OCI-M2 (cell line): ENCODE results near the gene KDM4B.
"Not testable (repeated sequence)": the region's sequence is repeated elsewhere in the genome, so short reads cannot be mapped to it uniquely, and the experiment has no call there.

Experiments
- DNase-seq: peaks from one replicate; lab custom pipeline; 2025; ENCODE audit not compliant: unreplicated experiment; lab: John Stamatoyannopoulos, UW

KDM4B gene

GRCh38 chr19:5160158-5160795 is 191.4 kb downstream of the KDM4B start:
- not testable (repeated sequence) for DNase-seq

DNA sequence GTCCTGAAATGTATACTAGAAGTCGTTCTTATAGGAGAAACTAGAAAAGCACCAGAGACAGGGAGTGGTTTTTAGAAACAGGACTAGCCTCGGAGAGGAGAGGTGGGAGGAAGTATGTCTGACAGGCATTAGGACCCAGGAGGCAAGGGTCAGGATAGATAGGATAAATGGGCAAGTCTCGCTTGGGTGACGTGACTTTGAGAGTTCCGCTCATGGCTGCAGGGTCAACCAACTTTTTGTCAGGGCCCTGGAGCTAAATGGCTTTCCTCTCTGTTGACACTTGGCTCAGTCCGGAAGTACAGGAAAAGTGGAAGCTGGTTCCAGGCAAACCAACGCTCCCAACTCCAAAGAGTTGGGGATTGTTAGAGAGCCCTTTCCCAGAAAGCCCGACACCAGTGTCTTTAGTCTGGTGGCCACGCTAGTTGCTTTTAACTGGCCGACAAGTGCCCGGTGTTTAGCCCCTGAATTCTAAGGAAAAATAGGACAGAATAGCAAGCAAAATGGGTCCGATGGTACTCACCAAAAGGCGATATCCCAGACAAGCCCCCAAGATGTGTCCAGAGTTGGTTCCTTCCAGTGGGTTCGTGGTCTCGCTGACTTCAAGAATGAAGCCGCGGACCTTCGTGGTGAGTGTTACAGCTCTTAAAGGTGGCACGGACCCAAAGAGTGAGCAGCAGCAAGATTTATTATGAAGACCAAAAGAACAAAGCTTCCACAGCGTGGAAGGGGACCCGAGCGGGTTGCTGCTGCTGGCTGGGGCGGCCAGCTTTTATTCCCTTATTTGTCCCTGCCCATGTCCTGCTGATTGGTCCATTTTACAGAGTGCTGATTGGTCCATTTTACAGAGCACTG is 196.2 kb downstream of the KDM4B start:
- not testable (repeated sequence) for DNase-seq

DNA sequence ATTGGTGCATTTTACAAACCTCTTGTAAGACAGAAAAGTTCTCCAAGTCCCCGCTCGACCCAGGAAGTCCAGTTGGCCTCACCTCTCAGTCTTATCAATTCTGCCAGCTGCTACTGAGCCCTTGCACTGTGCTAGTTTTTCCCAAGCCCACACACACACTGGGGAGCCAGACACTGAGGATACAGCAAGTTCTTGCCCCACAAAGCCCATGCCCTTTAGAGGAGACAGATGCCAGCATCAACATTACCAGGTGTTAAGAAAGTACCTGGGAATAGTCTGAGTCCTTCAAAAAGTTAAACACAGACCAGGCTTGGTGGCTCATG is 196.7 kb downstream of the KDM4B start:
- no peak for DNase-seq

DNA sequence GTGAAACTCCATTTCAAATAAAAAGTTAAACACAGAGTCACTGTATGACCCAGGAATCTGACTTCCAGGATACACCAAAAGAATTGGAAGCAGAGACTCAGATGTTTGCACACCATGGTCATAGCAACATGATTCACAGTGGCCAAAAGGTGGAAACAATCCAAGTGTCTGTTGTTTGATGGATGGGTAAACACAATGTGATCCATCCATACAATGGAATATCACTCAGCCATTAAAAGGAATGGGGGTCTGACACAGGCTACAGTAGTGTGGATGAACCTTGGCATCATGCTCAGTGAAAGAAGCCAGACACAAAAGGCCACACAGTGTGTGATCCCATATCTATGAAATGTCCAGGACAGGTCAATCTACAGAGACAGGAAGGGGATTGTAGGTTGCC is 197.3 kb downstream of the KDM4B start:
- no peak for DNase-seq

DNA sequence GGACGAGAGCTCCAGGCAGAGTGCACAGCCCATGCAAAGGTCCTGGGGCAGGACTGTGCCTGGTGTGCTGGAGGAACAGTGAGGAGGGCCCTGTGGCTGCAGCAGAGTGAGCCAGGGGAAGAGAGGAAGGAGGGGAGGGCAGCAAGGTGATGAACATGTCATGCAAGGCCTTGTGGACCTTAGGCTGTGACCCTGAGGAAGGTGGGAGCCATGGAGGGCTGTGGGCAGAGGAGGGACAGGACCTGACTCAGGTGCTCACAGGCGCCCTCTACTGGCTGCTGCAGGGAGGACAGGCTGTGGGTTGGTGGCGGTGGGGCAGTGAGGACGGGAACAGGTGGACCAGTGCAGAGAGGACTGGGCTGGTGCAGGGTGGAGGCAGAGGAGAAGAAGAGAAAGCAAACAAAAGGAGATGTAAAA is 201.4 kb downstream of the KDM4B start:
- DNase-seq = no peak

- no peak for DNase-seq
These were observed 202.8 kb downstream of the KDM4B start for GRCh38 chr19:5171711-5172110.

DNA sequence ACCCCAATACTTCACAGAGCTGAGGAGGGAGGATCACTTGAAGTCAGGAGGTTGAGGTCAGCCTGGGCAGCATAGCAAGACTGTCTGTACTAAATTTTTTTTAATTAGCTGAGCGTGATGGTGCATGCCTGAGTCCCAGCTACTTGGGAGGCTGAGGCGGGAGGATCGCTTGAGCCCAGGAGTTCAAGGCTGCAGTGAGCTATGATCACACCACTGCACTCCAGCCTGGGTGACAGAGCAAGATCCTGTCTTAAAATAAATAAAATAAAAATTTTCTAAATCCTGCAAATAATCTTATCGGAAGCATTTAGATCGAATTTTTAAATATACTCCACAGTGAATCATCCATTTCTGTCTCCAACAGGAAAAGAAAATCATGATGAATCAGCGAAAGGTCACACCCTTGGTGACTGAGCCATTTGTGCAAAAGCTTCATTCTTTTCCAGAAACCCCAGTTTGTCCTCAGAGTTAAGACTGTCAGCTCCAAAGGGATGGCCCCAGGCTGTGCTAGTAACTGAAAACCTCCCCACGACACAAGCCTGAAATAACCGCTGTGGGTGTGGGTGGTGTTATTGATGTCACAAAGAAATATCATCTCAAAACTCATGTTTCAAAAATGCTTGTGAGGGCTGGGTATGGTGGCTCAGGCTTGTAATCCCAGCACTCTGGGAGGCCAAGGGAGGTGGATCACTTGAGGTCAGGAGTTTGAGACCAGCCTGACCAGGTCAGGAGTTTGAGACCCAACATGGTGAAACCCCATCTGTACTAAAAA is 204.1 kb downstream of the KDM4B start:
- no peak for DNase-seq

GRCh38 chr19:5173993-5174392 is 205.1 kb downstream of the KDM4B start:
- DNase-seq = no peak

DNA sequence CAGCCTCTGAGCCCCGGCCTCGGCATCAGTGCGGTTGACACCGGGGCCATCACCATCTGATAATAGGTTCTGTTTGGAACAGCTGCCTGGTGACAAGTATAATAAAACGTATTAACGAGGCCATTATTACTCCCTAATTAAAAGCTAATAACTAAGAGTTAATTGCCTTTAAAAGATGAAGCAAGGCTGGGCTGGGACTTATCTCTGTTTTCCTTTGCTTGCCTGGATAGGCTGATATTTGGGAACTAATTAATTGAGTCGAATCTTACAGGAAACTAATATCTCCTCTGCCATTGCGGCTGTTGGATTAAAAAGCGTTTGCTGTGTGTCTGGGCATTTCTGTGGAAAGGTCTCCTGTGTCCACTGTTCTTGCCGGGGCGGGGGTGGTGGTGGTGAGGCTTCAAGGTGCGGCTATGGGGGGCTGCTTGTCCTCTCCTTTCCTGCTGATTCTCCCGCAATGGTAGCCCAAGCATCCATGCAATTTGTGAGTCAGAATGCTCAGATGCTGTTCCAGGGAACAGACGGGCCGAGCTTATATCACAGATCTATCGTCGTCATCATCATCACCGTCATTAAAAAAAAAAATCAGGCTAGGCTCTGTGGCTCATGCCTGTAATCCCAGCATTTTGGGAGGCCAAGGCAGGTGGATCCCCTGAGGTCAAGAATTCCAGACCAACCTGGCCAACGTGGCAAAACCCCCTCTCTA is 209.0 kb downstream of the KDM4B start:
- no peak for DNase-seq

GRCh38 chr19:5178841-5179240 is 209.9 kb downstream of the KDM4B start:
- DNase-seq = no peak

GRCh38 chr19:5179256-5179655 is 210.3 kb downstream of the KDM4B start:
- no peak for DNase-seq

DNA sequence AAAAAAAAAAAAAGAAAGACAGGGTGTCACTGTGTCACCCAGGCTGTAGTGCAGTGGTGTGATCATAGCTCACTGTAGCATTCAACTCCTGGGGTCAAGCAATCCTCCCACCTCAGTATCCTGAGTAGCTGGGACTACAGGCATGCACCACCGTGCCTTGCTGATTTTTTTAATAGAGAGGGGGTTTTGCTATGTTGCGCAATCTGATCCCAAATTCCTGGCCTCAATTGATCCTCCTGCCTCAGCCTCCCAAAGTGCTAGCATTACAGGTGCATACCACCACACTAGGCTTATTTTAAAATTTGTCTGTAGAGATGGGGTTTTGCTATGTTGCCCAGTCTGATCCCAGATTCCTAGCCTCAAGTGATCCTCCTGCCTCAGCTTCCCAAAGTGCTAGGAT is 212.4 kb downstream of the KDM4B start:
- no peak for DNase-seq

DNA sequence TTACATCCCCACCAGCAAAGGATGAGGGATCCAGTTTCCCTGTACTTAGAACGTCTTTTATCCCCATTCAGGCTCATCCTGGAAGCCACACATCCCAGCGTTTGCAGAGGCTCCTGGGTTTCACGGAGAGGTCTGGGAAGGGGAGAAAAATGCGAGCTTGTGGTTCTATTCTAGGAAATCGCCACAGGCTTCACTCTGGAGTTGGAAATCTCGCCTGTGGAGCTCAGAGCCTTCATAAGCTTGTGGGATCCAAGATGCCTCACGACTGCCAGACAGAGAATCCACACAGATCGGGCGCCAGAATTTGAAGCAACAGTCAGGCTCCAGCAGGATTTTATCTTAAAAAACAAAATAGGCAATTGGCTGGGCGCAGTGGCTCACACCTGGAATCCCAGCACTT is 213.8 kb downstream of the KDM4B start:
- DNase-seq = no peak

- DNase-seq = no peak
These were observed 214.7 kb downstream of the KDM4B start for GRCh38 chr19:5183616-5184015.

DNA sequence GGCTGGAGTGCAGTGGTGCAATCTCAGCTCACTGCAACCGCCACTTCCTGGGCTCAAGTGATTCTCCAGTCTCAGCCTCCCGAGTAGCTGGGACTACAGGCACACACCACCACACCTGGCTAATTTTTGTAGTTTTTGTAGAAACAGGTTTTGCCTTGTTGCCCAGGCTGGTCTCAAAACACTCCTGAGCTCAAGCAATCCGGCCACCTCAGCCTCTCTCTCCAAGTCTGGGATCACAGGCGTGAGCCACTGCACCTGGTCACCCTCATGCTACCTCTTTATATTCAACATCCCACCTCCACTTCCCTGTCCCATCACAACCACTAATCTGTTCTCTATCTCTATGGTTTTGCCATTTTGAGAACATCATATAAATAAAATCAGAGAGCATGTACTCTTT is 216.0 kb downstream of the KDM4B start:
- DNase-seq = no peak

DNA sequence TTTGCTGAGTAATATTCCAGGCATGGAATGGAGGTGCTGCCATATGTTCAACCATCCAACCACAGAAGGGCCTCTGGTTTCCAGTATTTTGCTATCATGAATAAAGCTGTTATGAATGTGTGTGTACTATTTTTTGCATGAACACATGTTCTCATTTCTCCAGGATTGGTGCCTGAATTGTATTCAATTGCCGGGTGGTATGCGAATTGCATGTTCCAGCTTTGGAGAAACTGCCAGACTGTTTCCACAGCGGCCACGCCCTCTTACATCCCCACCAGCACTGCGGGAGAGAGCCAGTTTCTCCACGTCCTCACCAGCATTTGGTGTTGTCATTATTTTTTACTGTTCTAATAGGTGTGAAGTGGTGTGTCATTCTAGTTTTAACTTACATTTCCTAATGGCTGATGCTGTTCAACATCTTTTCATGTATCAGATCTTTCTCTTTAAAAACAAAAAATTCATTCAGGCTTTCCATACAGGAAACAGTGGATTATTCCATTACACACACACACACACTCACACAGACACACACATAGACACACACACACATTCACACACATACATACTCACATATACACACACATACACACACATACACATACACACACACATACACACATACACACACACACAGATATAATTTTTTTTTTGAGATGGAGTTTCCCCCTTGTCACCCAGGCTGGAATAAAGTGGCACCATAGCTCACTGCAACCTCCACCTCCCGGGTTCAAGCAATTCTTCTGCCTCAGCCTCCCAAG is 217.6 kb downstream of the KDM4B start:
- no peak for DNase-seq

DNA sequence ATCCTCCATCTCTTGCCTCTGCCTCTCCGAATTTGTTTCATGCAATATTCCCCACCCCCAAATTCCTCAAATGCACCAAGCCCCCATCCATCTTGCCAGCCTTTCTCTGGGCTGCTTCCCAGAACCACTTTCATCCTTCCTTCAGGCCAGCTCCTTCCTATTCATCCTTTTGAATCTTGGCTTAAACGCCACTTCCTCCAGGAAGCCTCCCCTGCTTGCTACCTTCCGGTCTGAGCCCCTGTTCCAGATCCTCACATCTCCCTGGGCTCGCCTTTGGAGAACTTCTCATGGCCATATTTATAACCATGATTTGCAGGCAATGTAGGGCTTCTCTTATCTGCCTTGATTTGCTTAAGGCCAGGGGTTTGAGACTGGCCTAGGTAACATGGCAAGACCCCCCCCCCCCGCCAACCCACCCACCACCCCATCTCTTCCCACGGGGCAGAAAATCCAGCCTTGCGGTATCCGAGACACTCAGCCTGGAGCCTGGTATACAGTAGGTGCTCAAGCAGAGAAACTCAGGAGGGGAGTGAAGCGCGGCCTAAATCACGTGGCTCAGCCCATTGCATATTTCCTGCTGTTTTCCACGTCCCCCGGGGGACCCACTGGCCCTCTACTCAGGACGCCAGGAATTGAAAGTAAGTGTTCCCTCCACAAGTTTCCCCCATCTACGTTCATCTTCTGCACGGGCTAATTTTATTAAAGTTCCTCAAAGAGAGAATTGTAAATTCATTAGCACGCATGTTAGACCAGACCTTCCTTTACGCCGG is 219.8 kb downstream of the KDM4B start:
- DNase-seq = no peak

GRCh38 chr19:5189318-5189607 is 220.3 kb downstream of the KDM4B start:
- no peak for DNase-seq

- no peak for DNase-seq
These were observed 222.2 kb downstream of the KDM4B start for GRCh38 chr19:5191091-5191490.

DNA sequence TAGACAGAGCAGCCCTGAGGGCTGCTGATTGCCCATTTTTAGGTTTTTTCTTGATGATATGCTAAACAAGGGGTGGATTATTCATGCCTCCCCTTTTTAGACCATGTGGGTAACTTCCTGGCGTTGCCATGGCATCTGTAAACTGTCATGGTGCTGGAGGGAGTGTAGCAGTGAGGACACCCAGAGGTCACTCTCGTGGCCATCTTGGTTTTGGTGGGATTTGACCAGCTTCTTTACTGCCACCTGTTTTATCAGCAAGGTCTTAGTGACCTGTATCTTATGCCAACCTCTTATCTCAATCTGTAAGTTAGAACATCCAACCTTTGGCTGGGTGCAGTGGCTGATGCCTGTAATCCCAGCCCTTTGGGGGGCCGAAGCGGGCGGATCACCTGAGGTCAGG is 223.7 kb downstream of the KDM4B start:
- no peak for DNase-seq
